ENCODE measurements around the gene UNC5A. TPM values are rescaled to one million over a fixed set of nuclear protein-coding genes. Genes with fewer than 3 reads are reported as not detected.

Gene UNC5A
- total RNA-seq, 1 donor from 2014 or later = 1.7 TPM

- TF ChIP-seq CTCF (conservative IDR thresholded peaks at IDR 0.05) = no peak
- H3K4me3 Mint-ChIP-seq = no peak overlapping the region
- no peak for DNase-seq (ENCODE audit: extremely low spot score, unreplicated experiment)
Measured at GRCh38 chr5:176846335-176847140, 36.2 kb downstream of the UNC5A start.

GRCh38 chr5:176847148-176847547, 36.8 kb downstream of the UNC5A start:
- no peaks in the 10 kb centered on the region for H3K9me3 Mint-ChIP-seq
- peaks cover 12% of the 10 kb centered on the region for H3K4me1 Mint-ChIP-seq (ENCODE audit: unreplicated experiment)
- DNase-seq (ENCODE audit: extremely low spot score, unreplicated experiment) = no peak
- no peak overlapping the region for H3K27ac Mint-ChIP-seq
- H3K27me3 Mint-ChIP-seq = peaks cover 10% of the 10 kb centered on the region
- H3K36me3 Mint-ChIP-seq = no peaks in the 10 kb centered on the region
- no peak overlapping the region for H3K4me3 Mint-ChIP-seq
- TF ChIP-seq CTCF (conservative IDR thresholded peaks at IDR 0.05) = no peak

More at GRCh38 chr5:176846335-176847140, 36.2 kb downstream of the UNC5A start:
- Mint-ChIP-seq H3K9me3 (no peaks in the 10 kb centered on the region), H3K27me3 (peaks cover 11% of the 10 kb centered on the region), H3K36me3 (no peaks in the 10 kb centered on the region), H3K27ac (no peak overlapping the region), H3K4me1 (ENCODE audit: unreplicated experiment) (peaks cover 12% of the 10 kb centered on the region)

- Mint-ChIP-seq H3K27me3 (peaks cover 9% of the 10 kb centered on the region), H3K27ac (no peak overlapping the region), H3K4me1 (ENCODE audit: unreplicated experiment) (peaks cover 12% of the 10 kb centered on the region), H3K36me3 (no peaks in the 10 kb centered on the region), H3K9me3 (no peaks in the 10 kb centered on the region), H3K4me3 (no peak overlapping the region)
- DNase-seq (ENCODE audit: extremely low spot score, unreplicated experiment) = no peak
- no peak for TF ChIP-seq CTCF (conservative IDR thresholded peaks at IDR 0.05)
Measured at GRCh38 chr5:176847726-176848290, 37.4 kb downstream of the UNC5A start.

- peaks cover 12% of the 10 kb centered on the region for H3K4me1 Mint-ChIP-seq (ENCODE audit: unreplicated experiment)
- H3K27me3 Mint-ChIP-seq = peaks cover 9% of the 10 kb centered on the region
- H3K9me3 Mint-ChIP-seq = no peaks in the 10 kb centered on the region
- no peak for DNase-seq (ENCODE audit: extremely low spot score, unreplicated experiment)
- H3K4me3 Mint-ChIP-seq = no peak overlapping the region
- TF ChIP-seq CTCF (conservative IDR thresholded peaks at IDR 0.05) = no peak
- no peak overlapping the region for H3K27ac Mint-ChIP-seq
- H3K36me3 Mint-ChIP-seq = no peaks in the 10 kb centered on the region
Measured at GRCh38 chr5:176848651-176849050, 38.3 kb downstream of the UNC5A start.

GRCh38 chr5:176849611-176850227, 39.4 kb downstream of the UNC5A start:
- Mint-ChIP-seq H3K36me3 (no peaks in the 10 kb centered on the region), H3K27me3 (peaks cover 15% of the 10 kb centered on the region), H3K27ac (no peak overlapping the region), H3K4me3 (no peak overlapping the region), H3K4me1 (ENCODE audit: unreplicated experiment) (peaks cover 8% of the 10 kb centered on the region), H3K9me3 (no peaks in the 10 kb centered on the region)
- no peak for TF ChIP-seq CTCF (conservative IDR thresholded peaks at IDR 0.05)
- no peak for DNase-seq (ENCODE audit: extremely low spot score, unreplicated experiment)
